Liver (tissue), 9 donors: ENCODE measurements around the gene WNT7B. TPM values are rescaled to one million over a fixed set of nuclear protein-coding genes. Genes with fewer than 3 reads are reported as not detected.

Experiments used
- DNase-seq: peaks from one replicate; pipeline ENCODE4 v3.0.0-alpha.2; 2017; ENCODE audit warnings: low spot score
- H3K27ac ChIP-seq, 2 donors: one replicate each; pipeline ENCODE4 v1.7.0; 2013; ENCODE audit warnings: inconsistent platforms in 2 of 2, low read length in 2 of 2, control low read depth in 1 of 2, low read depth in 1 of 2, mild to moderate bottlenecking in 1 of 2
- H3K27me3 ChIP-seq, 4 donors: one replicate each; pipeline versions ENCODE4 v1.6.1 to v1.7.0; 2013; ENCODE audit warnings: low read length in 3 of 4, inconsistent platforms in 1 of 4, mild to moderate bottlenecking in 1 of 4, moderate library complexity in 1 of 4; ENCODE audit not compliant: control insufficient read depth in 4 of 4, insufficient read depth in 4 of 4
- H3K36me3 ChIP-seq, 4 donors: one replicate each; pipeline versions ENCODE4 v1.6.1 to v1.7.0; 2013; ENCODE audit warnings: low read length in 3 of 4, mild to moderate bottlenecking in 3 of 4, low read depth in 1 of 4, moderate library complexity in 1 of 4; ENCODE audit not compliant: control insufficient read depth in 4 of 4, insufficient read depth in 3 of 4
- H3K4me1 ChIP-seq, 4 donors: one replicate each; pipeline versions ENCODE4 v1.6.1 to v1.7.0; 2013; ENCODE audit warnings: low read length in 3 of 4, mild to moderate bottlenecking in 3 of 4, moderate library complexity in 1 of 4; ENCODE audit not compliant: control insufficient read depth in 4 of 4, insufficient read depth in 4 of 4
- H3K4me3 ChIP-seq, 3 donors: one replicate each; pipeline versions ENCODE4 v1.6.1 to v1.7.0; 2013; ENCODE audit warnings: low read length in 3 of 3, control low read depth in 1 of 3, low read depth in 1 of 3, mild to moderate bottlenecking in 1 of 3
- H3K9ac ChIP-seq, 2 donors: one replicate each; pipeline ENCODE4 v1.7.0; 2013; ENCODE audit warnings: low read length in 2 of 2, mild to moderate bottlenecking in 2 of 2, moderate library complexity in 2 of 2, control low read depth in 1 of 2, low read depth in 1 of 2
- H3K9me3 ChIP-seq, 4 donors: one replicate each; pipeline versions ENCODE4 v1.6.1 to v1.7.0; 2013; ENCODE audit warnings: low read length in 3 of 4; ENCODE audit not compliant: control insufficient read depth in 4 of 4
- ATF3 ChIP-seq: IDR thresholded peaks from 2 replicates; pipeline ENCODE4 v1.6.1; 2016; ENCODE audit warnings: antibody characterized with exemption
- CTCF ChIP-seq: fragments of 150-350 bp; IDR thresholded peaks from 2 replicates; pipeline ENCODE4 v1.5.1; 2017; ENCODE audit warnings: improper control_type of control experiment, low read depth, low read length; ENCODE audit not compliant: missing input control
- EGR1 ChIP-seq, 2 donors: IDR thresholded peaks; 2 replicates each; pipeline ENCODE4 v1.6.1; 2016 to 2018; ENCODE audit warnings: antibody characterized with exemption in 2 of 2, low read depth in 2 of 2
- FOXA1 ChIP-seq: IDR thresholded peaks from 2 replicates; pipeline ENCODE4 v1.6.1; 2016; ENCODE audit warnings: antibody characterized with exemption
- FOXA2 ChIP-seq: IDR thresholded peaks from 2 replicates; pipeline ENCODE4 v1.6.1; 2016; ENCODE audit warnings: antibody characterized with exemption
- GABPA ChIP-seq, 2 donors: IDR thresholded peaks in 1 of 2; conservative IDR thresholded peaks in 1 of 2; 2 replicates each; pipeline ENCODE4 v1.6.1; 2016; ENCODE audit warnings: antibody characterized with exemption in 2 of 2, mild to moderate bottlenecking in 1 of 2, moderate library complexity in 1 of 2
- HNF4A ChIP-seq, 2 donors: conservative IDR thresholded peaks; 2 replicates each; pipeline ENCODE4 v1.6.1; 2016; ENCODE audit warnings: antibody characterized with exemption in 2 of 2, mild to moderate bottlenecking in 2 of 2
- HNF4G ChIP-seq: IDR thresholded peaks from 2 replicates; pipeline ENCODE4 v1.6.1; 2016; ENCODE audit warnings: antibody characterized with exemption
- JUND ChIP-seq, 2 donors: IDR thresholded peaks; 2 replicates each; pipeline ENCODE4 v1.6.1; 2016; ENCODE audit warnings: antibody characterized with exemption in 2 of 2
- MAX ChIP-seq: IDR thresholded peaks from 2 replicates; pipeline ENCODE4 v1.6.1; 2016; ENCODE audit warnings: antibody characterized with exemption
- NR2F2 ChIP-seq: IDR thresholded peaks from 2 replicates; pipeline ENCODE4 v1.6.1; 2016; ENCODE audit warnings: antibody characterized with exemption
- RAD21 ChIP-seq, 2 donors: IDR thresholded peaks; 2 replicates each; pipeline ENCODE4 v1.6.1; 2016; ENCODE audit warnings: antibody characterized with exemption in 2 of 2, mild to moderate bottlenecking in 2 of 2
- REST ChIP-seq: IDR thresholded peaks from 2 replicates; pipeline ENCODE4 v1.6.1; 2016; ENCODE audit warnings: antibody characterized with exemption, mild to moderate bottlenecking
- RXRA ChIP-seq, 2 donors: IDR thresholded peaks; 2 replicates each; pipeline ENCODE4 v1.6.1; 2017 to 2018; ENCODE audit warnings: antibody characterized with exemption in 2 of 2, mild to moderate bottlenecking in 1 of 2
- SP1 ChIP-seq: IDR thresholded peaks from 2 replicates; pipeline ENCODE4 v1.6.1; 2018; ENCODE audit warnings: antibody characterized with exemption, mild to moderate bottlenecking
- TAF1 ChIP-seq: conservative IDR thresholded peaks from 2 replicates; pipeline ENCODE4 v1.6.1; 2016; ENCODE audit warnings: antibody characterized with exemption, mild to moderate bottlenecking
- YY1 ChIP-seq: IDR thresholded peaks from 2 replicates; pipeline ENCODE4 v1.6.1; 2016; ENCODE audit warnings: antibody characterized with exemption, mild to moderate bottlenecking
- ZBTB33 ChIP-seq: IDR thresholded peaks from 2 replicates; pipeline ENCODE4 v1.6.1; 2016; ENCODE audit warnings: antibody characterized with exemption
- WGBS: extraction: QIAGEN DNeasy Blood & Tissue Kit; methylation state at CpG from one replicate; pipeline ENCODE4 v1.1.7; 2013; 5-methylcytosine and 5-hydroxymethylcytosine counted together
- polyA plus RNA-seq, 2 donors: library from polyadenylated mRNA; stranded (reverse) in 1 of 2; unstranded in 1 of 2; fragments of 200-250 nt in 1 of 2; fragments of >200 nt in 1 of 2; fragmentation: Nextera tagmentation in 1 of 2; extraction: Ambion mirVana in 1 of 2; gene quantifications; one replicate each; pipeline versions ENCODE4 v1.2.1 to v1.2.3, GENCODE V29; 2013 to 2015
- total RNA-seq, 2 donors: library from RNA; depleted of rRNA; stranded (reverse); fragments of >200 nt; gene quantifications; one replicate each; pipeline ENCODE4 v1.2.3, GENCODE V29; 2014
- donor health status: healthy.
- donor health status: healthy.
- donor health status: healthy.
- donor health status: healthy.
- donor health status: healthy.

WNT7B gene
- total and polyA plus RNA-seq, 4 donors = 0.06 to 0.28 TPM; not detected in 2

GRCh38 chr22:45949891-45950290, 27.1 kb downstream of the WNT7B start:
- 92% methylated on average over 23 of the region's 23 CpGs for WGBS
- H3K27ac ChIP-seq = no peak overlapping the region
- no peaks in the 10 kb centered on the region for H3K9me3 ChIP-seq
- no peaks in the 10 kb centered on the region for H3K36me3 ChIP-seq
- H3K27me3 ChIP-seq = no peaks in the 10 kb centered on the region
- no peaks in the 10 kb centered on the region for H3K4me1 ChIP-seq
- no peak for TF ChIP-seq RAD21 (IDR thresholded peaks at IDR 0.05)
- TF ChIP-seq EGR1 (IDR thresholded peaks at IDR 0.05; ENCODE audit: low read depth in 2 of 2) = no peak
- no peak for TF ChIP-seq CTCF
- no peak for TF ChIP-seq YY1
- no peak for TF ChIP-seq NR2F2
- no peak for TF ChIP-seq MAX
- no peak for TF ChIP-seq TAF1
- TF ChIP-seq RXRA (IDR thresholded peaks at IDR 0.05) = no peak
- TF ChIP-seq FOXA2 = no peak
- no peak for TF ChIP-seq ZBTB33
- no peak for TF ChIP-seq HNF4G
- TF ChIP-seq ATF3 = no peak
- TF ChIP-seq HNF4A (conservative IDR thresholded peaks at IDR 0.05) = no peak
- no peak for TF ChIP-seq REST
- no peak for TF ChIP-seq GABPA (IDR thresholded peaks at IDR 0.05 in 1 of 2, conservative IDR thresholded peaks at IDR 0.05 in 1 of 2)
- TF ChIP-seq SP1 = no peak
- no peak for TF ChIP-seq JUND (IDR thresholded peaks at IDR 0.05)
- no peak for TF ChIP-seq FOXA1
- DNase-seq = no peak
- no peak overlapping the region for H3K9ac ChIP-seq
- H3K4me3 ChIP-seq = no peak overlapping the region
